GM12865 (cell line): ENCODE data around the gene IRAK1BP1.
"Not testable (repeated sequence)": the region's sequence is repeated elsewhere in the genome, so short reads cannot be mapped to it uniquely, and the experiment has no call there.

Source experiments
- DNase-seq: peaks from one replicate; pipeline ENCODE4 v3.0.0; 2010; ENCODE audit warnings: low read depth
- H3K4me3 ChIP-seq: 2 replicates; pipeline ENCODE4 v1.5.1; 2011; ENCODE audit warnings: mild to moderate bottlenecking, low read depth, low read length, control low read depth
- TF ChIP-seq, protein P1 (sequence below): IDR thresholded peaks from 2 replicates; pipeline ENCODE4 v1.5.1; 2011; ENCODE audit warnings: low read length, control low read depth, low read depth, inconsistent platforms; ENCODE audit not compliant: insufficient read depth; ENCODE audit errors: missing control alignments

IRAK1BP1 gene

GRCh38 chr6:78883651-78884050, 16.3 kb downstream of the IRAK1BP1 start:
- H3K4me3 ChIP-seq, result no peak overlapping the region
- TF ChIP-seq, protein P1, sequence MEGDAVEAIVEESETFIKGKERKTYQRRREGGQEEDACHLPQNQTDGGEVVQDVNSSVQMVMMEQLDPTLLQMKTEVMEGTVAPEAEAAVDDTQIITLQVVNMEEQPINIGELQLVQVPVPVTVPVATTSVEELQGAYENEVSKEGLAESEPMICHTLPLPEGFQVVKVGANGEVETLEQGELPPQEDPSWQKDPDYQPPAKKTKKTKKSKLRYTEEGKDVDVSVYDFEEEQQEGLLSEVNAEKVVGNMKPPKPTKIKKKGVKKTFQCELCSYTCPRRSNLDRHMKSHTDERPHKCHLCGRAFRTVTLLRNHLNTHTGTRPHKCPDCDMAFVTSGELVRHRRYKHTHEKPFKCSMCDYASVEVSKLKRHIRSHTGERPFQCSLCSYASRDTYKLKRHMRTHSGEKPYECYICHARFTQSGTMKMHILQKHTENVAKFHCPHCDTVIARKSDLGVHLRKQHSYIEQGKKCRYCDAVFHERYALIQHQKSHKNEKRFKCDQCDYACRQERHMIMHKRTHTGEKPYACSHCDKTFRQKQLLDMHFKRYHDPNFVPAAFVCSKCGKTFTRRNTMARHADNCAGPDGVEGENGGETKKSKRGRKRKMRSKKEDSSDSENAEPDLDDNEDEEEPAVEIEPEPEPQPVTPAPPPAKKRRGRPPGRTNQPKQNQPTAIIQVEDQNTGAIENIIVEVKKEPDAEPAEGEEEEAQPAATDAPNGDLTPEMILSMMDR, result no peak
- DNase-seq, result no peak

DNA sequence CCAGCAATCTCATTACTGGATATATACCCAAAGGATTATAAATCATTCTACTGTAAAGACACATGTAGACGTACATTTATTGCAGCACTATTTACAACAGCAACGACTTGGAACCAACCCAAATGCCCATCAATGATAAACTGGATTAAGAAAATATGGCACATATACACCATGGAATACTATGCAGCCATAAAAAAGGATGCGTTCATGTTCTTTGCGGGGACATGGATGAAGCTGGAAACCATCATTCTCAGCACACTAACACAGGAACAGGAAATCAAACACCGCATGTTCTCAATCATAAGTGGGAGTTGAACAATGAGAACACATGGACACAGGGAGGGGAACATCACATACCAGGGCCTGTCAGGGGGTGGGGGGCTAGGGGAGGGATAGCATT, 22.6 kb downstream of the IRAK1BP1 start:
- H3K4me3 ChIP-seq, DNase-seq: not testable (repeated sequence)

- H3K4me3 ChIP-seq, result no peak overlapping the region
- TF ChIP-seq, protein P1, result no peak
- DNase-seq, result no peak
Observed at GRCh38 chr6:78896227-78896626, 28.9 kb downstream of the IRAK1BP1 start.

DNA sequence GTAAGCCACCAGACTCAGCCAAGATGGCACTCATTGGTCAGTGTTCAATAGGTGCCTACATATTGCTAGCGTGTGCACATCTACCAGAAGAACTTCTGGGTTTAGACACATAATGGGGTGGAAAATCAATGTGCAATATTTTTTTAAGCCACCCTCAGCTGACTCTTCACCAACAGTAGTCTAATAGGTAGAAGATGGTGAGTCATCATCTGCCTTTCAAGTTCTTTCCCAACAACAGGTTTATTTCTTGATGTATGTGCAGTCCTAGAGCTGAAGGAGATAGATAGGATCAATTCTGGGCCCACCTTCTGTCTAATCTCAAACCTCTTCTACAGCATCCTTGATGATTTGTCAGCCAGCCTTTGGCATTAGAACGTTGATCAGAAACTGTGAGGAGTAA, 41.3 kb downstream of the IRAK1BP1 start:
- TF ChIP-seq, protein P1, result no peak
- no peak for DNase-seq
- no peak overlapping the region for H3K4me3 ChIP-seq

GRCh38 chr6:78909391-78909790, 42.0 kb downstream of the IRAK1BP1 start:
- no peak for DNase-seq

GRCh38 chr6:78910010-78910409, 42.7 kb downstream of the IRAK1BP1 start:
- TF ChIP-seq, protein P1, result no peak
- DNase-seq, result no peak
- H3K4me3 ChIP-seq, result peak overlapping the region; percentile 34; the same call in 1 of the 2 replicates

More at GRCh38 chr6:78909391-78909790, 42.0 kb downstream of the IRAK1BP1 start:
- TF ChIP-seq, protein P1, result no peak
- H3K4me3 ChIP-seq, result no peak overlapping the region

DNA sequence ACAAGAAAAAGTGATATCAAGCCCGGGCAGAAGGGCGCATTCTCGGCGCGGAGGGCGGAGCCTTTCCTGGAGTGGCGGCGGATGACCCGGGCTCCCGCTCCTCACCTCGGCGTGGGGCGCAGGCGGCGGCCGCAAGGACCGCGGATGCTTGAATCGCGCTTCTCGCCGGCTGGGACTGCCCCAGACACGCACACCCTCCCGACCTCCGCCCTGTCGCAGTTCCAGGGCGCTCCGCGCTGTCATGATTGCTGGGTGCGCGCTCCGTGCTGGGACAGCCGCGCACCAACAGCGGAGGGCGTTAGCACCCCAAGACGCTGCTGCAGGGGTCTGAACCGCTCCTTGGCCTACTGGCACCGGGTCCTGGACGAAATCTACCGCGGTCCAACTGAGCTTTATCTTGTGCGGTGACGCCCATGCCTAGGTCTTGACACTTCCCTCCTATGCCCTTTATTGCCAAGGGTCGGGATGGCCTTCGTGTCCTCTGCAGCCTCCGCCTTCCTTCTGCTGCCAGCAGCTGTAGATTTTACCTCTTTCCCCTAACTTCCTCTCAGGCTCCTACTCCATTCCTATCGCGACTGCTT, 43.3 kb downstream of the IRAK1BP1 start:
- H3K4me3 ChIP-seq, result peak overlapping the region; percentile 34
- TF ChIP-seq, protein P1, result no peak
- peak; percentile 54 for DNase-seq
